ENCODE measurements around the gene RAB7A. TPM values are rescaled to one million over a fixed set of nuclear protein-coding genes. Genes with fewer than 3 reads are reported as not detected.

Gene RAB7A
- total and polyA plus RNA-seq, 2 experiments from 2014 or later = 89.8 to 156 TPM

GRCh38 chr3:128763967-128764366 lies 38.0 kb downstream of the RAB7A start (continued):
- no peak for TF ChIP-seq ZNF462 (CRISPR knock-in tag; IDR thresholded peaks at IDR 0.05)
- no peak for TF ChIP-seq NANOG (IDR thresholded peaks at IDR 0.05; ENCODE audit: borderline replicate concordance)
- no peak for TF ChIP-seq POLR2AphosphoS5 (IDR thresholded peaks at IDR 0.05; ENCODE audit: low read depth)
- TF ChIP-seq ZNF331 (CRISPR knock-in tag; IDR thresholded peaks at IDR 0.05; ENCODE audit: low read depth) = no peak
- TF ChIP-seq EZH2 (IDR thresholded peaks at IDR 0.05; ENCODE audit: low read depth, unreplicated experiment) = no peak

- Mint-ChIP-seq H3K27me3 (ENCODE audit: insufficient read depth, low read depth, poor library complexity) (peaks cover 8% of the 10 kb centered on the region), H3K36me3 (ENCODE audit: low read depth) (peaks cover 19% of the 10 kb centered on the region; the same call in 2 of the 3 replicates), H3K4me3 (no peak overlapping the region), H3K9me3 (no peaks in the 10 kb centered on the region), H3K4me1 (peaks cover 36% of the 10 kb centered on the region), H3K27ac (no peak overlapping the region)
- ATAC-seq = no peak
- Histone ChIP-seq H3K36me3 (ENCODE audit: insufficient read depth) (no peaks in the 10 kb centered on the region), H3K79me2 (replicated peaks; ENCODE audit: insufficient read depth) (peaks cover 97% of the 10 kb centered on the region), H3K4me3 (no peak overlapping the region), H3K9me2 (ENCODE audit: insufficient read depth) (no peaks in the 10 kb centered on the region), H3F3A (replicated peaks; ENCODE audit: low read depth) (no peaks in the 10 kb centered on the region; the same call in 1 of the 2 replicates), H4K20me1 (replicated peaks; ENCODE audit: insufficient read depth) (peaks cover 60% of the 10 kb centered on the region), H3K27ac (ENCODE audit: low read depth) (no peak overlapping the region), H3K4me1 (ENCODE audit: insufficient read depth) (peaks cover 30% of the 10 kb centered on the region), H3K4me2 (no peak overlapping the region), H3K27me3 (ENCODE audit: insufficient read depth) (no peaks in the 10 kb centered on the region), H2AFZ (no peak overlapping the region)
- no peak for TF ChIP-seq POLR2AphosphoS5 (IDR thresholded peaks at IDR 0.05; ENCODE audit: low read depth)
- TF ChIP-seq JUNB (IDR thresholded peaks at IDR 0.05; ENCODE audit: unreplicated experiment) = no peak
- TF ChIP-seq EZH2 (IDR thresholded peaks at IDR 0.05; ENCODE audit: low read depth, unreplicated experiment) = no peak
- no peak for TF ChIP-seq NANOG (IDR thresholded peaks at IDR 0.05; ENCODE audit: borderline replicate concordance)
- no peak for TF ChIP-seq STAT1 (IDR thresholded peaks at IDR 0.05; ENCODE audit: unreplicated experiment)
- TF ChIP-seq ZNF114 (CRISPR knock-in tag; IDR thresholded peaks at IDR 0.05) = no peak
- TF ChIP-seq REST (IDR thresholded peaks at IDR 0.05; ENCODE audit: unreplicated experiment) = no peak
- TF ChIP-seq ETS1 (IDR thresholded peaks at IDR 0.05) = no peak
- no peak for TF ChIP-seq EZH2phosphoT487 (IDR thresholded peaks at IDR 0.05; ENCODE audit: unreplicated experiment)
- DNase-seq (ENCODE audit: low spot score) = no peak
Observed at GRCh38 chr3:128764863-128765262, 38.9 kb downstream of the RAB7A start.
